Measurements from ENCODE around the gene RAB26. TPM values are rescaled to one million over a fixed set of nuclear protein-coding genes. Genes with fewer than 3 reads are reported as not detected.
A peak's percentile ranks its signal among the peaks of the same experiment; 100 is the strongest.

The RAB26 gene
- total and polyA plus RNA-seq, 7 donors: 0.17 to 1.7 (median 0.32) TPM

- intact Hi-C loops (cut with DNase I): loop anchor here in 1 of 2 donors (5.0 kb wide), 1 partner anchor 308 kb away; no protein-coding TSS in a partner anchor
- no peak for TF ChIP-seq CTCF (IDR thresholded peaks at IDR 0.05)
- Histone ChIP-seq H3K4me3 (no peak overlapping the region), H3K4me1 (peaks cover 8% of the 10 kb centered on the region), H3K36me3 (ENCODE audit: insufficient read depth in 1 of 2, low read depth in 1 of 2) (no peaks in the 10 kb centered on the region), H3K27ac (no peak overlapping the region), H3K9me3 (no peaks in the 10 kb centered on the region), H3K27me3 (ENCODE audit: insufficient read depth in 3 of 3, low read length in 2 of 3) (peaks cover 0 to 42% (median 17%) of the 10 kb centered on the region in 3 donors)
- DNase-seq (no peak), ATAC-seq (no peak)
- WGBS, 3 donors: 57 to 58% (median 58%) methylated on average over 15 to 16 of the region's 16 CpGs
These were observed 45.9 kb downstream of the RAB26 start for GRCh38 chr16:2194166-2194834.

- Histone ChIP-seq H3K27ac (no peak overlapping the region), H3K9me3 (no peaks in the 10 kb centered on the region), H3K36me3 (ENCODE audit: insufficient read depth in 1 of 2, low read depth in 1 of 2) (no peaks in the 10 kb centered on the region), H3K4me3 (peak overlapping the region; percentile 55), H3K4me1 (peaks cover 8% of the 10 kb centered on the region), H3K27me3 (ENCODE audit: insufficient read depth in 3 of 3, low read length in 2 of 3) (peaks cover 0 to 42% (median 20%) of the 10 kb centered on the region in 3 donors)
- no peak for DNase-seq
- WGBS, 3 donors: 22 to 29% (median 26%) methylated on average over 9 to 10 of the region's 10 CpGs
- intact Hi-C loops (cut with DNase I): loop anchor here in 1 of 2 donors (1.0 to 5.0 kb wide), 2 partner anchors 56 to 307 kb away; partner anchors contain the start of gene ECI1
- peak; percentile 55 for TF ChIP-seq CTCF (IDR thresholded peaks at IDR 0.05)
- ATAC-seq: peak; percentile 64 to 91 (median 86)
These were observed 46.5 kb downstream of the RAB26 start for GRCh38 chr16:2194852-2195321.

DNA sequence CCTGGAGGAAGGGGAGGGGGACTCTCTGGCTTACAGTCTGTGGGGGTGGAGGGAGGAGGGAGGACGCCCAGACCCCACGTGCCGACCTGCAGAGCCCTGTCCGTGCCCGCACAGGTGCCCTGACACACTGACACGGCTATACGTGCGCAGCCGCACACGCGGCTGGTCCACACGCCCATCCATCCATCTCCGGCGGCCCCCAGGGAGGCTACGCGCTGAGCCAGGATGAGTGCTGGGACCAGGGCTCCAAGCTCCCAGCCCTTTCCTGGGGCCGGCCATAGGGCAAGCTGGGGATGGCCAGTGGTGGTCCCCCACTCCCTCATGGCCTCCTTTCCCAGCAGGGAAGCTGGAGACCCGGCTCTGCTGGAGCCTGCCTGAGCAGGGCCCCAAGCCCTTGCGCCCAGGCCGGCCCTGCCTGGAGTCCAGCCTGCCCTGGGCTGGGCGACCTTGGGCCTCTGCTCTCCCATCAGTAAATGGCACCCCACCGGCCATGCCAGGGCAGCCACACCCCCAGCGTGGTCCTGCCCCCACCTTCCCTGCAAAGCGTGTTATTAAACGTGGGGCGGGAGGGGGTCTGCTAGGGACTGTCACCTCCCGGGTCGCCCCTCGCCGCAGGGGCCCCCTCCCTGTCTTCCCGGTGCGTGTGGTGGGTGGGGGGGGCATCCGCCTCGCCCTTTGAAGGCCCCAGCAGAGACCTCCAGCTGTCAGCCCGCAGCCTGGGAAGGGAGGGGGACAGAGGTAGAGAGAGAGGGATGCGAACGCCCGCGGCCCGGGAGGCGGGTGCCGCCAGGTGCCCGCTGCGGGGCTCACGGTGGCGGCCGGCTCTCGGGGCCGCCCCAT lies 47.1 kb downstream of the RAB26 start:
- Histone ChIP-seq H3K4me3 (peak overlapping the region; percentile 55), H3K4me1 (peaks cover 8% of the 10 kb centered on the region), H3K9me3 (no peaks in the 10 kb centered on the region), H3K27ac (no peak overlapping the region), H3K27me3 (ENCODE audit: insufficient read depth in 3 of 3, low read length in 2 of 3) (peaks cover 0 to 42% (median 20%) of the 10 kb centered on the region in 3 donors), H3K36me3 (ENCODE audit: insufficient read depth in 1 of 2, low read depth in 1 of 2) (no peaks in the 10 kb centered on the region)
- DNase-seq (no peak), ATAC-seq (peak in 3 of 4 donors; percentile 14 to 28 (median 14))
- no peak for TF ChIP-seq CTCF (IDR thresholded peaks at IDR 0.05)
- 7 to 8% (median 8%) methylated on average over 43 to 49 of the region's 49 CpGs for WGBS, 3 donors
- intact Hi-C loops (cut with DNase I): loop anchor here in 1 of 2 donors (1.0 kb wide), 1 partner anchor 56 kb away; the partner anchor contains the start of gene ECI1

GRCh38 chr16:2196162-2196980 lies 47.9 kb downstream of the RAB26 start, which contains the start of gene CASKIN1:
Gene CASKIN1 (minus strand): TSS chr16:2196605. CDS start chr16:2196432, 173 bp downstream.
- intact Hi-C loops (cut with DNase I): no loop called here
- no peak for TF ChIP-seq CTCF (IDR thresholded peaks at IDR 0.05)
- no peaks in the 10 kb centered on the region for H3K9me3 ChIP-seq
- peaks cover 0 to 42% (median 20%) of the 10 kb centered on the region in 3 donors for H3K27me3 ChIP-seq (ENCODE audit: insufficient read depth in 3 of 3, low read length in 2 of 3)
- H3K4me3 ChIP-seq: peak within 1 kb of the TSS; percentile 55
- H3K27ac ChIP-seq: no peak within 1 kb of the TSS
- H3K4me1 ChIP-seq: peaks cover 8% of the 10 kb centered on the region
- no peak for ATAC-seq
- DNase-seq: no peak
- H3K36me3 ChIP-seq (ENCODE audit: insufficient read depth in 1 of 2, low read depth in 1 of 2): no peaks in the 10 kb centered on the region
- WGBS, 3 donors: 1 to 2% (median 2%) methylated on average over 23 to 104 of the region's 129 CpGs
